NCI-H187 treated with DMSO at 0.1 percent for 48 hours (cell line): ENCODE data around the gene CORO1A.
"Not testable (repeated sequence)": the region's sequence is repeated elsewhere in the genome, so short reads cannot be mapped to it uniquely, and the experiment has no call there.

ENCODE experiments used
- DNase-seq: peaks from one replicate; lab custom pipeline; 2025; lab: John Stamatoyannopoulos, UW

Gene CORO1A

DNA sequence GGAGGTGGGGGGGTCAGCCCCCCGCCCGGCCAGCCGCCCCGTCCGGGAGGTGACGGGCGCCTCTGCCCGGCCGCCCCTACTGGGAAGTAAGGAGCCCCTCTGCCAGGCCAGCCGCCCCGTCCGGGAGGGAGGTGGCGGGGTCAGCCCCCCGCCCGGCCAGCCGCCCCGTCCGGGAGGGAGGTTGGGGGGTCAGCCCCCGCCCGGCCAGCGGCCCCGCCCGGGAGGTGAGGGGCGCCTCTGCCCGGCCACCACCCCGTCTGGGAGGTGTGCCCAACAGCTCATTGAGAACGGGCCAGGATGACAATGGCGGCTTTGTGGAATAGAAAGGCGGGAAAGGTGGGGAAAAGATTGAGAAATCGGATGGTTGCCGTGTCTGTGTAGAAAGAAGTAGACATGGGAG, 13.3 kb upstream of the CORO1A start:
- not testable (repeated sequence) for DNase-seq

GRCh38 chr16:30173054-30173453, 10.3 kb upstream of the CORO1A start:
- DNase-seq = no peak

- not testable (repeated sequence) for DNase-seq
These were observed 6.5 kb upstream of the CORO1A start for GRCh38 chr16:30176876-30177275.

DNA sequence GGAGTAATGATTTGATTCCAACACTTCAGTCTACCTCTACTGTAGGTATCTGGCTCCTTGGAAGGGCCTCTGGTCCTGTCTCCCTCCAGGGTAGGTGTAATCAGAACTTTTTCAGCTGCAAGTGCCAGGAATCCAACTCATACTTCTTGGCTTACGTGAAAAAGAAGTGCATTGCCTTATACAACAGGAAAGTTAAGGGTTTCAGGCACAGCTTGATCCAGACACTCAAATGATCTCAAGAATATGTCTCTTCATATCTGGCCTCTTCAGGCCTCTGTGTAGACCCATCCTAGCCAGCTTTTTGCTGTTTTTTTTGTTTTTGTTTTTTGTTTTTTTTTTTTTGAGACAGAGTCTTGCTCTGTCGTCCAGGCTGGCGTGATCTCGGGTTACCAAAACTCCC, 4.2 kb upstream of the CORO1A start:
- no peak for DNase-seq

DNA sequence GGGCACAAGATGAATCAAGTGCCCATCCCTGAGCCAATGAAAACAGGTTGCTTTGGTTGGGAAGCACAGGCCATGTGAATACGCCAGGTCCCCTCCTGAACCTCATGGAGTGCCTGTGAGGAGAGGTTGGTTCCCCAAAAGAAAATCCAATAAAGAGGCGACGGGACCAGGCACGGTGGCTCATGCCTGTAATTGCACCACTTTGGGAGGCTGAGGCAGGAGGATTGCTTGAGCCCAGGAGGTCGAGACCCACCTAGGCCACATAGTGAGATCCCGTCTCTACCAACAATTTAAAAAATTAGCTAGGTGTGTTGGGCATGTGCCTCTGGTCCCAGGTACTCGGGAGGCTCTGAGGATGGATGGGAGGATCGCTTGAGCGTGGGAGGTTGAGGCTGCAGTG, 3.5 kb upstream of the CORO1A start:
- no peak for DNase-seq

DNA sequence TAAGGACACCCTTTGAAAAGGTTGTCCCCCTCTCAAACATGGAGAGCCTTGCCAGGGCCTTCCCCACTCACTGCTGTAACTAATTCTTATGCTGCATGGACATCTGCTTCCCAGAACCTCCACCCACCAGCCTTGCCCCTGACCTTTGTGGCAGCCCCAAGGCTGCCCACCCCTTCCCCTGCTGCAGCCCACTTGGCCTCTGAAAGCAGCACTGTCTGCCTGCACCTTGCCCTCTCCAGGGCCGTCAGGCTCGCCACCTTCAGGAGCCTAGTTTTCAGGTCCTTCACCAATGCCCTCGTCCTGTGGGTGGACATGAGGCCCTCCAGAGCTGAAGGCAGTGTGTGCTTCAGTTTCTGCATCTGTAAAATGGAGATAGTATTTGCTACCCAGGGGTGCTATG, 2.7 kb upstream of the CORO1A start:
- no peak for DNase-seq

GRCh38 chr16:30184096-30184890, 891 bp downstream of the CORO1A start:
- DNase-seq = no peak

DNA sequence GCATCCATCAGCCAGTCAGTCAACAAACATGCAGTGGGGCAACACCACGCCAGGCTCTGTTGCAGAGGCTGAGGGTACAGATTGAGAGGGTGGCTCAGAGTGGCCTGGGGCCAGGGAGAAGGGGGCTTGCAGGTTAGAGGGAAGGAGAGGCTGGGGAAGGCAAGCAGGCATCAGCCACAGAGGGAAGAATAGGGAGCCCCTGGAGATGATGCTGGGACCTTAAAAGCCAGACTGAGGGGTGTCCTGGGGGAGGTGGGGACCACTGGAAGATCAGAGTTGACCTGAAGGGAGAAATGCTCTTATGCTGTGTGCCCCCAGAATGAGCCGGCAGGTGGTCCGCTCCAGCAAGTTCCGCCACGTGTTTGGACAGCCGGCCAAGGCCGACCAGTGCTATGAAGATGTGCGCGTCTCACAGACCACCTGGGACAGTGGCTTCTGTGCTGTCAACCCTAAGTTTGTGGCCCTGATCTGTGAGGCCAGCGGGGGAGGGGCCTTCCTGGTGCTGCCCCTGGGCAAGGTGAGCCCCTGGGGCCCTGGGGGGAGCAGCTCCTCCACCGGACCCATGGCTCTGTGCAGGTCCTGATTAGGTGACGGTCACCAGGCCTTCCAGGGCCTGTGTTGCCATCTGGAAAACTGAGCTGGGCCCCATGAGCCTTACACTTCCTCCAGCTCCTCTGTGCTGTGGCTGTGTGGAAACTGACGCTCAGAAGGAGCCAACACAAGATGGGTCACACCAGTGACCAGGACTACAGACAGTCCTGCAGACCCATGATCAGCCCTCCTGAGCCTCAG, 1.7 kb downstream of the CORO1A start:
- no peak for DNase-seq

GRCh38 chr16:30185683-30186421, 2.5 kb downstream of the CORO1A start:
- DNase-seq = no peak

GRCh38 chr16:30186444-30186781, 3.0 kb downstream of the CORO1A start:
- no peak for DNase-seq

- no peak for DNase-seq
These were observed 3.6 kb downstream of the CORO1A start for GRCh38 chr16:30186782-30187555.

- DNase-seq = no peak
These were observed 4.1 kb downstream of the CORO1A start for GRCh38 chr16:30187556-30187865.

- no peak for DNase-seq
These were observed 4.7 kb downstream of the CORO1A start for GRCh38 chr16:30187971-30188561.

DNA sequence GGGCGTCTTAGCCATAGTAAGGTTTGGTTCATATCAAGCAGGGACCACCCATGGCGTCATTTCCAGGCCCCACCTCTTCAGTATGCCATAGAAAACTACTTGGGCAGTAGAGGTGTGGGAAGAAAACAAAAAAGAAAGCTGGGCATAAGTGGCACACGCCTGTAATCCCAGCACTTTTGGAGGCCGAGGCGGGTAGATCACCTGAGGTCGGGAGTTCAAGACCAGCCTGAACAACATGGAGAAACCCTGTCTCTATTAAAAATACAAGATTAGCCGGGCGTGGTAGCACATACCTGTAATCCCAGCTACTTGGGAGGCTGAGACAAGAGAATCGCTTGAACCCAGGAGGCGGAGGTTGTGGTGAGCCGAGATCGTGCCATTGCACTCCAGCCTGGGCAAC, 7.8 kb downstream of the CORO1A start:
- DNase-seq = not testable (repeated sequence)

GRCh38 chr16:30193098-30193497, 9.7 kb downstream of the CORO1A start:
- DNase-seq = not testable (repeated sequence)

- not testable (repeated sequence) for DNase-seq
These were observed 10.2 kb downstream of the CORO1A start, which contains the start of the genes BOLA2B and SLX1A for GRCh38 chr16:30193615-30194014. BOLA2B (minus strand) TSS chr16:30193666; CDS start chr16:30193595, 71 bp downstream. SLX1A (plus strand) TSS chr16:30193875; CDS start chr16:30194085, 210 bp downstream.

DNA sequence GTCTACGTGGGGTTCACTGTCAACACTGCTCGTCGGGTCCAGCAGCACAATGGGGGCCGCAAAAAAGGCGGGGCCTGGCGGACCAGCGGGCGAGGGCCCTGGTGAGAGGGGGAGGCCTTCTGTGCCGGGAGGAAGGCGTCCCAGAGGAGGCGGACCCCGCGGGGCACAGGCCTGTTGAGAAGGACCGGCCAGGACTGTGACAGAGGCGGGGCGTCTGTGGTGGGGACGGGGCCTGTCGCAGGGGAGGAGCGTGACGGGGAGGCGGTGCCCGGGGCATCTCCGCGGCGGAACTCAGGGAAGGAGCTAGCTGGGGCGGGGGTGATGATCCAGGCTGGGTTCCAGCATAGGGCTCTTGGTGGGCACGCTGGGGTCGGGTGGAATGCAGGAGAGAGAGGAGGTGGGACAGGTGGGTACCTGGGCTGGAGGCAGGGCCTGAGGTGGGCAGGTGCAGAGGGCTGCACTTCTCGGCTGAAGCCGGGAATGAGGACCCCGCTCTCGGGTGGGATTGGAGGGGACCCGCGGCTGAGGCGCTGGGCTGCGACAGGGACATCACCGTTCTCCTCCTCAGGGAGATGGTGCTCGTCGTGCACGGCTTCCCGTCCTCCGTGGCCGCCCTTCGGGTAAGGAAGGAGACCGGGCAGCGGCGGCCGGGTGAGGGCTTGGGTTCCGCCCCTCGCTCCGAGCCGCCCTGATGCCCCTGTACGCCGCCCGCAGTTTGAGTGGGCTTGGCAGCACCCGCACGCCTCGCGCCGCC, 10.9 kb downstream of the CORO1A start:
- DNase-seq = not testable (repeated sequence)

- not testable (repeated sequence) for DNase-seq
These were observed 13.6 kb downstream of the CORO1A start for GRCh38 chr16:30197001-30197400.

- not testable (repeated sequence) for DNase-seq
These were observed 15.6 kb downstream of the CORO1A start, which contains the start of gene SULT1A3 for GRCh38 chr16:30199049-30199448. SULT1A3 (plus strand) TSS chr16:30199255; CDS start chr16:30200729, 1,474 bp downstream.

DNA sequence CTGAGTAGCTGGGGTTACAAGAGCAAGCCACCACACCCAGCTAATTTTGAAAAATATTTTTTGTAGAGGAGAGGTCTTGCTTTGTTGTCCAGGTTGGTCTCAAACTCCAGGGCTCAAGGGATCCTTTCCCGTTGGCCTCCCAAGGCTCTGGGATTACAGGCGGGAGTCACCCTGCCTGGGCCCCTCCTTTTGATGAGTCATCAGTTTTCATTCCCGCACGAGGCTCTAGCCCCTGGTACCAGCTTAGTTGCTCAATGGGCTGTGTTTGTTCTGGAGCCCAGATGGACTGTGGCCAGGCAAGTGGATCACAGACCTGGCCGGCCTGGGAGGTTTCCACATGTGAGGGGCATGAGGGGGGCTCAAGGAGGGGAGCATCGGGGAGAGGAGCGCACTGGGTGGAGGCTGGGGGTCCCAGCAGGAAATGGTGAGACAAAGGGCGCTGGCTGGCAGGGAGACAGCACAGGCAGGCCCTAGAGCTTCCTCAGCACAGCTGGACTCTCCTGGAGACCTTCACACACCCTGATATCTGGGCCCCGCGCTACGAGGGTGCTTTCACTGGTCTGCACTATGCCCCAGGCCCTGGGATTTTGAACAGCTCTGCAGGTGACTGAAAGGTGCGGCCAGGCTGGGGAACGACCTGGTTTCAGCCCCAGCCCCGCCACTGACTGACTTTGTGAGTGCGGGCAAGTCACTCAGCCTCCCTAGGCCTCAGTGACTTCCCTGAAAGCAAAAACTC, 16.4 kb downstream of the CORO1A start:
- DNase-seq = not testable (repeated sequence)
